Measurements from ENCODE around the gene FAM107B.

FAM107B gene

DNA sequence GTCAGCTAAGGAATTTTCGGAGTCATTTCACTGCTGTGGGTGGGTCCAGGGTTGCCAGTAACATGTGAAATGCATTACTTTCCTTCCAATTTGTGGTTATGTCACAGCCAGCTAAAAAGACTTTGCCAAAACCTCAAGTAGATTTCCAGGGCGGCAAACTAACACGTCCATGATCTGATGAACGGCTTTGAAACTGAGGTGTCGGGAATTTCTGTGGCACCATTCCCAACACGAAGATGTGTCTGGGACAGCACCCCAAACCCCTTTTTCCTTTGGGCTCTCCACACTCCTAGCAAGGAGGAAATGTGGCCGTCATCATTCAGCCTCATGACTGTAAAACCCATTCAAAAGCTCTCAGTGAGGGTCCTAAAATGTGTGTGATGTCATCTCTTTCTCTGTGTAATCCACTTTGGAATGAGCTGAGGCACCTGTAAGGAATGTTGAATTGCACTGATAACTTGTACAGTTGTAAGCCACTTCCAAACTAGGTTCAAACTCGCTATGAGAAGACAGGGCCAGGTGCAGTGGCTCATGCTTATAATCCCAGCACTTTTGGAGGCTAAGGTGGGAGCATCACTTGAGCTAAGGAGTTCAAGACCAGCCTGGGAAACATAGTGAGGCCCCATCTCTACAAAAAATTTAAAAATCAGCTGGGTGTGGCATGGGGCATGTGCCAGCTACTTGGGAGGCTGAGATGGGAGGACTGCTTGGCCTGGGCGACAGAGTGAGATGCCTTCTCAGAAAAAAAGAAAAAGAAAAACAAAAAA, 297.9 kb downstream of the FAM107B start:
- DNase-seq = no peak

DNA sequence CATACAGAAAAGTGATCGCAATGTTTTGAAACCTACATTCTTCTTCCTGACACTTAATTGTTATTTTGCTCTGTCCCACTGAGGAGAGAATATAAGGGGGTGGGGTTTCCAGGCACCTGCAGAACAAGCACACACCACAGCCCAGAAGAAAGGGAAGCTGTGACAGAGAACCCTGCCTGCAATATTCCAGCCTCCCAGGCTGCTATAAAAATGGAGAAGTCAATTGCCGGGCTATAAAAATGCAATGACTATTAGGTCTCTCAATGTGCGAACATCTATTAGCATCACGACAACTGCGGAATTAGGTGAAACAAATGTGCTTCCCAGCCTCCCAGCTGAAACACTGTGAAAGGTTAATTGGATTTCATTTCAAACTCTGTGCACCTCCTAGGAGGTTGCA, 298.7 kb downstream of the FAM107B start:
- DNase-seq = no peak

DNA sequence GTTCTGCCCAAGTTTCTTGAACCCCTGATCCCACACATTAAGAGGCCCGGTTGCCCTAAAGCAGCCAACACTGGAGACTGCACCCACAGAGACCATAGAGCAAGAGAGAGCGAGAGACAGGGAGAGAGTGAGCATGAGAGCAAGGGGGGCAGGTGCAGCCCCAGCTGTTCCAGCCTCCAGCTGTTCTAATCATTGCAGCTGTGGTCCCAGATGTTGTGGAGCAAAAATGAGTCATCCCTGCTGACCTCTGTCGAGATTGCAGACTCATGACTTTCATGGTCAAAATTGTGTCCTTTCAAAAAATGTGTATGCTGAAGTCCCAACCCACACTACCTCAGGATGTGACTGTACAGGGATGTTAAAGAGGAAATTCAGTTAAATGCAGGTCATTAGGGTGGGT, 300.0 kb downstream of the FAM107B start:
- no peak for DNase-seq

DNA sequence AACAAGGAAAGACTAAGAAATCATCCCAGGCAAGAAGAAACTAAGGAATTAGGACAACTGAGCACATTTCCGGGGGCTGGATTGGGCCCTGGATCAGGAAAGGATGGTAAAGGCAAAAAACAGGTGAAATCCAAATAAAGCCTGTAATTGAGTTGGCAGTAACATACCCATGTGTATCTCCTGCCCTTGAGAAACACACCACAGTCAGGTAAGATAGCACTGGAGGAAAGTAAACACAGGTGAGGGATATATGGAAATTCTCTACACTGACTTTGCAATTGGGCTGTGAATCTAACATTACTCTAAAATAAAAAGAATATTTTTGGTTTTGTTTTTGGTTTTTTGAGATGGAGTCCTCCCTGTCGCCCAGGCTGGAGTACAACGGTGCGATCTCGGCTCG, 303.8 kb downstream of the FAM107B start:
- DNase-seq = no peak

DNA sequence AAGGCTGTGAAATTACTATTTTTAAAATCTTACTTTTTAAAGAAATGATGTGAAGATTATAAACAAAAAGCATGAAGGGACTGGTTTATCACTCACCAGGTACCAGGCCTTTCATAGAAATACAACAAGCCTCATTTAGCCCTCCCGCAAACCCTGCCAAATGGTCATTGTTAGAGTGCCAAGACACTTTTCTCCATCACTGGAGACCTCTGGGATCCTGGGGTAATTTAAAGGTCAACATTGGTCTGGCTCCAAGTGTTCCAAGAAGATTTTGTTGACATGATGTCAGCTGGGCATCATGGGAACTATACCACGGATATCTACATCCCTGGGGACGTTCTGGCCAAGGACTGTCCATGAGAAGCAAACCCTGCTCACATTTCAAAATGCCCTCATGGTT, 306.0 kb downstream of the FAM107B start:
- DNase-seq = no peak

Measured in NCI-H1694 (cell line).